DOHH2 (cell line): Measurements from ENCODE around the gene USF2.
A peak's percentile ranks its signal among the peaks of the same experiment; 100 is the strongest.

Source experiments
- H3F3A ChIP-seq: fragments of 200-600 bp; sonication (generic), shearing (Covaris generic); 2 replicates; pipeline ENCODE4 v1.6.0; 2016; ENCODE audit warnings: antibody characterized with exemption, mild to moderate bottlenecking; ENCODE audit not compliant: control insufficient read depth, insufficient read depth
- H3K27ac ChIP-seq: fragments of 200-600 bp; sonication (generic); 2 replicates; pipeline ENCODE4 v1.5.1; 2014; ENCODE audit warnings: low read depth, mild to moderate bottlenecking, low read length, moderate library complexity
- H3K27me3 ChIP-seq: fragments of 200-600 bp; sonication (generic); 2 replicates; pipeline ENCODE4 v1.6.1; 2014; ENCODE audit warnings: mild to moderate bottlenecking, low read length, mixed read lengths; ENCODE audit not compliant: control insufficient read depth
- H3K36me3 ChIP-seq: fragments of 200-600 bp; sonication (generic); 2 replicates; pipeline ENCODE4 v1.6.1; 2014; ENCODE audit warnings: mild to moderate bottlenecking, low read length, moderate library complexity, mixed read lengths; ENCODE audit not compliant: control insufficient read depth
- H3K4me1 ChIP-seq: fragments of 200-600 bp; sonication (generic); 2 replicates; pipeline ENCODE4 v1.6.1; 2014; ENCODE audit warnings: mild to moderate bottlenecking, low read length, mixed read lengths; ENCODE audit not compliant: control insufficient read depth
- H3K4me2 ChIP-seq: fragments of 200-600 bp; sonication (generic); 2 replicates; pipeline ENCODE4 v1.6.0; 2014; ENCODE audit warnings: mild to moderate bottlenecking, low read length, moderate library complexity
- H3K4me3 ChIP-seq: fragments of 200-600 bp; sonication (generic); 2 replicates; pipeline ENCODE4 v1.5.1; 2014; ENCODE audit warnings: mild to moderate bottlenecking, low read length, mixed read lengths
- H3K79me2 ChIP-seq: fragments of 200-600 bp; sonication (generic); 2 replicates; pipeline ENCODE4 v1.6.1; 2014; ENCODE audit warnings: mild to moderate bottlenecking, low read length, mixed read lengths; ENCODE audit not compliant: control insufficient read depth
- H3K9me2 ChIP-seq: fragments of 200-600 bp; sonication (generic); replicated peaks from 2 replicates; pipeline ENCODE4 v1.6.1; 2014; ENCODE audit warnings: mild to moderate bottlenecking, low read length, mixed read lengths; ENCODE audit not compliant: control insufficient read depth
- H3K9me3 ChIP-seq: fragments of 200-600 bp; sonication (generic); 2 replicates; pipeline ENCODE4 v1.6.1; 2014; ENCODE audit warnings: antibody characterized with exemption, low read length, mixed read lengths; ENCODE audit not compliant: control insufficient read depth, insufficient read depth
- H4K20me1 ChIP-seq: fragments of 200-600 bp; sonication (generic); 2 replicates; pipeline ENCODE4 v1.6.0; 2014; ENCODE audit warnings: low read depth, mild to moderate bottlenecking, antibody characterized with exemption, low read length, moderate library complexity; ENCODE audit not compliant: control insufficient read depth, insufficient read depth
- EZH2phosphoT487 ChIP-seq: fragments of 200-600 bp; sonication (generic); IDR thresholded peaks from 2 replicates; pipeline ENCODE4 v1.6.1; 2017; ENCODE audit warnings: borderline replicate concordance, mild to moderate bottlenecking, antibody characterized with exemption, low read length, moderate library complexity, mixed read lengths
- TF ChIP-seq, protein P1 (sequence below): fragments of 200-600 bp; sonication (generic); IDR thresholded peaks from one replicate; pipeline ENCODE4 v1.5.1; 2014; ENCODE audit warnings: antibody characterized with exemption, mild to moderate bottlenecking, low read depth, low read length; ENCODE audit not compliant: poor library complexity, severe bottlenecking

USF2 gene

DNA sequence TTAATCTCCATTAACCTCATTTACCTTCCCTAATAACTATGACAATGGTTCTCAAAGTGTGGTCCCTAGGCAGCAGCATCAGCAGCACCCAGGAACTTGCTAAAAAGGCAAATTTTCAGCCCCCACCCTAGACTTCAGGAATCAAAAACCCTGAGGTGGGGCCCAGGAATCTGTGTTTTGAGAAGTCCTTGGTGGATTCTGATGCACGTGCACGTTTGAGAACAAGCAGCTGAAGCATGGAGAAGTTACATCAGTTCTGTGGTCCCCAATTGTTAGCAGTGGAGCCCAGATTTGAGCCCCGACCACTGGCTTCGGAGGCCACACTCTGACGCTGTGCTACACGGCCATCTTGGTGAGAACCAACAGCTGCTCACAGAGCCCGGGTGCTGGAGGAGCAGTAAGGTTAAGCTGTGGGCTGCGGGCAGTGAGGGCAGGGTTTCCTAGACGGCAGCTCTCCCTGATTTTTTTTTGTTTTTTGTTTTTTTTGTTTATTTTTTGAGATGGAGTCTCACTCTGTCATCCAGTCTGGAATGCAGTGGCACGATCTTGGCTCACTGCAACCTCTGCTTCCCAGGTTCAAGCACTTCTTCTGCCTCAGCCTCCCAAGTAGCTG lies 46.2 kb downstream of the USF2 start:
- Histone ChIP-seq H3K4me2 (peak overlapping the region; percentile 14; the same call in 1 of the 2 replicates), H3K4me3 (no peak overlapping the region), H3K79me2 (no peaks in the 10 kb centered on the region), H3K36me3 (no peaks in the 10 kb centered on the region), H3K27me3 (no peaks in the 10 kb centered on the region), H3F3A (peaks cover 17% of the 10 kb centered on the region), H3K9me2 (no peaks in the 10 kb centered on the region), H3K9me3 (no peaks in the 10 kb centered on the region), H4K20me1 (no peaks in the 10 kb centered on the region), H3K27ac (peak overlapping the region; percentile 19; the same call in 1 of the 2 replicates), H3K4me1 (peaks cover 96% of the 10 kb centered on the region)
- TF ChIP-seq, protein P1, sequence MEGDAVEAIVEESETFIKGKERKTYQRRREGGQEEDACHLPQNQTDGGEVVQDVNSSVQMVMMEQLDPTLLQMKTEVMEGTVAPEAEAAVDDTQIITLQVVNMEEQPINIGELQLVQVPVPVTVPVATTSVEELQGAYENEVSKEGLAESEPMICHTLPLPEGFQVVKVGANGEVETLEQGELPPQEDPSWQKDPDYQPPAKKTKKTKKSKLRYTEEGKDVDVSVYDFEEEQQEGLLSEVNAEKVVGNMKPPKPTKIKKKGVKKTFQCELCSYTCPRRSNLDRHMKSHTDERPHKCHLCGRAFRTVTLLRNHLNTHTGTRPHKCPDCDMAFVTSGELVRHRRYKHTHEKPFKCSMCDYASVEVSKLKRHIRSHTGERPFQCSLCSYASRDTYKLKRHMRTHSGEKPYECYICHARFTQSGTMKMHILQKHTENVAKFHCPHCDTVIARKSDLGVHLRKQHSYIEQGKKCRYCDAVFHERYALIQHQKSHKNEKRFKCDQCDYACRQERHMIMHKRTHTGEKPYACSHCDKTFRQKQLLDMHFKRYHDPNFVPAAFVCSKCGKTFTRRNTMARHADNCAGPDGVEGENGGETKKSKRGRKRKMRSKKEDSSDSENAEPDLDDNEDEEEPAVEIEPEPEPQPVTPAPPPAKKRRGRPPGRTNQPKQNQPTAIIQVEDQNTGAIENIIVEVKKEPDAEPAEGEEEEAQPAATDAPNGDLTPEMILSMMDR = no peak
- TF ChIP-seq EZH2phosphoT487 = no peak

DNA sequence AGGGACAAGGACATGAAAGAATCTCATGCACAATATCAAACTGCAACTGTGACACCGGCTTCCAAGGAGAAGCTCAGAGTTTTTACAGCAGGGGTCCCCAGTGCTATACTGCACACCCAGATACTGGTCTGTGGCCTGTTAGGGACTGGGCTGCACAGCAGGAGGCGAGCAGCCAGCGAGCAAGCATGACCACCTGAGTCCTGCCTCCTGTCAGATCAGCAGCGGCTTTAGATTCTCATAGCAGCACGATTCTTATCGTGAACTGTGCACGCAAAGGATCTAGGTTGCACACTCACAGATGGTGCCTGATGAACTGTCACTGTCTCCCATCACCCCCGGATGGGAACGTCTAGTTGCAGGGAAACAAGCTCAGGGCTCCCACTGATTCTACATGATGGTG lies 47.1 kb downstream of the USF2 start:
- peak overlapping the region; percentile 64 for H3K4me3 ChIP-seq
- H3K27ac ChIP-seq = peak overlapping the region; percentile 98
- H3K9me2 ChIP-seq = no peaks in the 10 kb centered on the region
- no peaks in the 10 kb centered on the region for H3K27me3 ChIP-seq
- H3K4me2 ChIP-seq = peak overlapping the region; percentile 86
- no peaks in the 10 kb centered on the region for H4K20me1 ChIP-seq
- H3F3A ChIP-seq = peaks cover 27% of the 10 kb centered on the region
- peaks cover 99% of the 10 kb centered on the region for H3K4me1 ChIP-seq
- H3K36me3 ChIP-seq = no peaks in the 10 kb centered on the region; the same call in 1 of the 2 replicates
- H3K9me3 ChIP-seq = no peaks in the 10 kb centered on the region
- no peak for TF ChIP-seq EZH2phosphoT487
- TF ChIP-seq, protein P1 = peak; percentile 59
- H3K79me2 ChIP-seq = no peaks in the 10 kb centered on the region

DNA sequence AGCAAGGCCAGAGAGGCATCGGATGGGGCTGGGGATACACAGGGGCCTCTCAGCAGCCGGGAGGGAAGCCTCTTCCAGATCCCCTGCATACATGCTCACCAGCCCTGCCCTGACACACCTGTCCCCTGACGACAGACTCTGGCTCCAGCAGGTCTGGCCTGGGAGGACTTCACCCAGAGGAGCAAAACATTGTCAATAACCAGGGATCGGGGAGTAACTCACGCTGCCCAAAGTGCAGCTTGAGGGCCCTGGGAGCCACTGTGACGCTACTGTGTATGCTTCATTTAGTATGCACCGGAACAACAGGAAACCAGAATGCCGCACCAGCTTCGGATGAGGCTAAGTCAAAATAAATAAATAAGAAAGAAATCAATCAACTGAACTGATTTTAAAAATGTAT lies 47.8 kb downstream of the USF2 start:
- Histone ChIP-seq H3K4me2 (peak overlapping the region; percentile 86), H3K27me3 (no peaks in the 10 kb centered on the region), H3K4me1 (peaks cover 100% of the 10 kb centered on the region), H3K27ac (peak overlapping the region; percentile 98), H3K4me3 (peak overlapping the region; percentile 64), H3K79me2 (no peaks in the 10 kb centered on the region), H4K20me1 (no peaks in the 10 kb centered on the region), H3K9me3 (no peaks in the 10 kb centered on the region), H3K36me3 (no peaks in the 10 kb centered on the region; the same call in 1 of the 2 replicates), H3K9me2 (no peaks in the 10 kb centered on the region), H3F3A (peaks cover 33% of the 10 kb centered on the region)
- TF ChIP-seq, protein P1 = no peak
- TF ChIP-seq EZH2phosphoT487 = no peak
